HG03342 (cell line): Measurements from ENCODE around the gene ZNFX1.
"Not testable (repeated sequence)": the region's sequence is repeated elsewhere in the genome, so short reads cannot be mapped to it uniquely, and the experiment has no call there.

ENCODE experiments used
- ATAC-seq: cut with Tn5 transposase; IDR thresholded peaks from one replicate; pipeline ENCODE4 v1.9.1; 2021; ENCODE audit warnings: mild to moderate bottlenecking, moderate library complexity; ENCODE audit not compliant: unreplicated experiment

The ZNFX1 gene

GRCh38 chr20:49278036-49278817 is at the start of gene ZNFX1:
ZNFX1 (minus strand) TSS chr20:49278057; CDS start chr20:49275839, 2,218 bp downstream.
- ATAC-seq, result peak; percentile 78

- no peak for ATAC-seq
Measured at GRCh38 chr20:49326026-49326425, 48.2 kb upstream of the ZNFX1 start.

- ATAC-seq, result no peak
Measured at GRCh38 chr20:49324306-49324705, 46.4 kb upstream of the ZNFX1 start.

- ATAC-seq, result no peak
Measured at GRCh38 chr20:49323622-49324238, 45.9 kb upstream of the ZNFX1 start.

- ATAC-seq, result no peak
Measured at GRCh38 chr20:49320460-49320859, 42.6 kb upstream of the ZNFX1 start.

- ATAC-seq, result no peak
Measured at GRCh38 chr20:49319208-49319809, 41.5 kb upstream of the ZNFX1 start.

- no peak for ATAC-seq
Measured at GRCh38 chr20:49318430-49319207, 40.8 kb upstream of the ZNFX1 start.

- ATAC-seq, result no peak
Measured at GRCh38 chr20:49318091-49318429, 40.2 kb upstream of the ZNFX1 start.

GRCh38 chr20:49316704-49317103 is 38.8 kb upstream of the ZNFX1 start:
- no peak for ATAC-seq

- no peak for ATAC-seq
Measured at GRCh38 chr20:49315580-49315979, 37.7 kb upstream of the ZNFX1 start.

- not testable (repeated sequence) for ATAC-seq
Measured at GRCh38 chr20:49314052-49314451, 36.2 kb upstream of the ZNFX1 start.

- ATAC-seq, result no peak
Measured at GRCh38 chr20:49313283-49313682, 35.4 kb upstream of the ZNFX1 start.

- ATAC-seq, result no peak
Measured at GRCh38 chr20:49312661-49313060, 34.8 kb upstream of the ZNFX1 start.

- ATAC-seq, result no peak
Measured at GRCh38 chr20:49310705-49311104, 32.8 kb upstream of the ZNFX1 start.

GRCh38 chr20:49308875-49309274 is 31.0 kb upstream of the ZNFX1 start:
- ATAC-seq, result no peak

- ATAC-seq, result no peak
Measured at GRCh38 chr20:49306903-49307620, 29.2 kb upstream of the ZNFX1 start.

- no peak for ATAC-seq
Measured at GRCh38 chr20:49303065-49303552, 25.3 kb upstream of the ZNFX1 start.

- no peak for ATAC-seq
Measured at GRCh38 chr20:49297605-49298530, 20.0 kb upstream of the ZNFX1 start.

- ATAC-seq, result not testable (repeated sequence)
Measured at GRCh38 chr20:49294002-49294654, 16.3 kb upstream of the ZNFX1 start.
